Measurements from ENCODE around the gene AQR. TPM values are rescaled to one million over a fixed set of nuclear protein-coding genes. Genes with fewer than 3 reads are reported as not detected.

The AQR gene
- total and polyA plus RNA-seq, 2 of the 8 experiments (the other 6 are each of a cell fraction or from before 2014, with no cell fraction given), result 34.5 to 57.6 TPM

DNA sequence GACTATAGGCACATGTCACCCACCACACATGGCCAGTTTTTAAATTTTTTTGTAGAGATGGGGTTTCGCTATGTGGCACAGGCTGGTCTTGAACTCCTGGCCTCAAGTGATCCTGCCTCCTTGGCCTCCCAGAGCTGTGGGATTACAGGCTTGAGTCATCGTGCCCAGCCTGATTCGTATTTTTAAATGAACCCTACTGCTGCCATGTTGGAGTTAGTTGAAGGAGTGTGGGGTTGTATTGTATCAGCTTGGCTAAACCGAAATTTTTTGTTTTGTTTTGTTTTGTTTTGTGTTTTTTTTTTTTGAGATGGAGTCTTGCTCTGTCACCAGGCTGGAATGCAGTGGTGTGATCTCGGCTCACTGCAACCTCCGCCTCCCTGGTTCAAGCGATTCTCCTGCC lies 30.4 kb upstream of the AQR start:
- H3K56ac ChIP-seq (replicated peaks; ENCODE audit: insufficient read length, low read depth, low read length), result no peak overlapping the region
- H3K4me1 ChIP-seq (replicated peaks in 1 of 4; ENCODE audit: control insufficient read depth in 3 of 4, insufficient read depth in 4 of 4, low read length in 3 of 4), result peaks cover 0 to 9% (median 4%) of the 10 kb centered on the region in 4 experiments; a peak in 4 of 7 replicates
- no peak overlapping the region for H3K14ac ChIP-seq (ENCODE audit: insufficient read length)
- H3K9ac ChIP-seq (replicated peaks in 1 of 4; ENCODE audit: extremely low read depth in 1 of 4, low read depth in 3 of 4, low read length in 3 of 4), result no peak overlapping the region
- no peak overlapping the region for H4K8ac ChIP-seq (ENCODE audit: extremely low read depth, insufficient read depth, low read length)
- no peaks in the 10 kb centered on the region for H3K36me3 ChIP-seq (ENCODE audit: control insufficient read depth in 2 of 4, insufficient read depth in 4 of 4, low read length in 3 of 4)
- H2BK20ac ChIP-seq (ENCODE audit: low read length), result no peak overlapping the region
- H2BK5ac ChIP-seq (ENCODE audit: low read depth, low read length), result no peak overlapping the region
- no peak overlapping the region for H3K4ac ChIP-seq (replicated peaks; ENCODE audit: insufficient read length, low read depth, low read length)
- H3K79me2 ChIP-seq (ENCODE audit: control insufficient read depth in 1 of 2, insufficient read depth in 2 of 2, low read length in 2 of 2), result no peaks in the 10 kb centered on the region
- H2BK120ac ChIP-seq (replicated peaks; ENCODE audit: low read depth, low read length), result no peak overlapping the region
- no peak overlapping the region for H3K4me2 ChIP-seq (ENCODE audit: insufficient read depth in 1 of 2, low read depth in 2 of 2, low read length in 2 of 2)
- 94% methylated on average over 7 of the region's 7 CpGs; no CpG with 5 or more reads in 1 of the 2 experiments for WGBS, 2 experiments (ENCODE audit: extremely low coverage in 1 of 2, insufficient coverage in 1 of 2, insufficient read length in 1 of 2, insufficient replicate concordance in 2 of 2, low coverage in 1 of 2, low lambda C conversion rate in 2 of 2, missing lambda C conversion rate in 1 of 2)
- no peak overlapping the region for H2BK12ac ChIP-seq (ENCODE audit: low read depth, low read length)
- H3K27ac ChIP-seq (ENCODE audit: low read depth, low read length), result no peak overlapping the region
- H3K27me3 ChIP-seq (replicated peaks in 1 of 4; ENCODE audit: control insufficient read depth in 3 of 4, extremely low read depth in 1 of 4, insufficient read depth in 3 of 4, low read length in 3 of 4), result no peaks in the 10 kb centered on the region
- TF ChIP-seq CEBPB (IDR thresholded peaks at IDR 0.05; ENCODE audit: low read depth, low read length), result no peak
- no peak overlapping the region for H3K4me3 ChIP-seq (ENCODE audit: extremely low read depth in 1 of 4, insufficient read depth in 2 of 4, low read depth in 3 of 4, low read length in 4 of 4)
- H2AFZ ChIP-seq (ENCODE audit: low read length), result no peak overlapping the region
- DNase-seq (ENCODE audit: low read depth in 1 of 2, low spot score in 2 of 2), result no peak
- H2AK5ac ChIP-seq (ENCODE audit: low read depth, low read length), result no peak overlapping the region
- H4K91ac ChIP-seq (replicated peaks; ENCODE audit: insufficient read length, low read length), result no peak overlapping the region
- no peaks in the 10 kb centered on the region for H4K20me1 ChIP-seq (replicated peaks in 1 of 2; ENCODE audit: control insufficient read depth in 1 of 2, insufficient read depth in 2 of 2, low read length in 2 of 2)
- H3K23me2 ChIP-seq (ENCODE audit: low read depth, low read length), result no peaks in the 10 kb centered on the region
- 0 out of 2 replicates have a peak overlapping the region, but pooled peaks have one; percentile 37 for H2BK15ac ChIP-seq (ENCODE audit: low read length)
- ChIA-PET POLR2A (ENCODE audit: partially characterized antibody) (interaction anchor here (1.0 to 1.1 kb wide), 2 partner anchors 12 to 19 kb away, joined by 3 to 4 read pairs; partner anchors contain the start of gene ZNF770), CTCF (ENCODE audit: partially characterized antibody) (interaction anchor here (0.6 to 2.3 kb wide), 6 partner anchors 14 to 154 kb away, joined by 3 to 13 read pairs (median 3); partner anchors contain the start of gene AQR)
- H3K18ac ChIP-seq (ENCODE audit: extremely low read depth, low read length), result no peak overlapping the region
- no peak overlapping the region for H4K5ac ChIP-seq (ENCODE audit: insufficient read length, low read depth, low read length)
- no peak for FAIRE-seq
- H3K23ac ChIP-seq (ENCODE audit: insufficient read length), result no peak overlapping the region
- H3K79me1 ChIP-seq (ENCODE audit: low read depth, low read length), result no peaks in the 10 kb centered on the region; the same call in 1 of the 2 replicates
- H3K9me3 ChIP-seq (ENCODE audit: insufficient read depth in 2 of 2, low read depth in 1 of 2, low read length in 1 of 2), result no peaks in the 10 kb centered on the region
